Heart left ventricle (tissue), 13 donors: ENCODE results near the gene RALGAPA1.

Experiments used
- CTCF ChIP-seq, 12 donors: fragments of 200-600 bp; sonication (generic) in 4 of 12; IDR thresholded peaks; one replicate each; pipeline versions ENCODE4 v1.5.0 to v1.8.0; 2018 to 2022; ENCODE audit warnings: antibody characterized with exemption in 12 of 12, mild to moderate bottlenecking in 5 of 12
- POLR2A ChIP-seq, 2 donors: fragments of 450-650 bp; IDR thresholded peaks; one replicate each; pipeline ENCODE4 v1.6.1; 2017; ENCODE audit warnings: antibody characterized with exemption in 2 of 2, mild to moderate bottlenecking in 2 of 2, moderate library complexity in 2 of 2
- donor health status: ischemic (EF 13 %, LVEDD 7.1; RV severe dilation, severe dysfunction).
- donor health status: DM: no; HTN: yes; CAD: no.
- donor health status: DM: no; HTN: no; CAD: no.
- donor health status: ischemic (EF 25% LVEDD 6.9; RV normal size, moderate dysfunction).
- donor health status: ischemic (EF 25% LVEDD 5.7; RV mildly dilated, moderate dysfunction).
- donor health status: ischemic (EF 35%, LVEDD 5.7; RV mildly dilated, moderate dysfunction).
- donor health status: nonischemic (EF 11% LVEDD 7.7; RV severe dilation, severe dysfunction).
- donor health status: DM: yes; HTN: yes; CAD: no.
- donor health status: PGD.
- donor health status: ischemic (EF 29% LVEDD 5.4; RV normal size, mild dysfunction).
- donor health status: nonischemic (EF 23%, LVEDD 6.1; RV moderate dilation, normal function).

- TF ChIP-seq CTCF (IDR thresholded peaks at IDR 0.05) (no peak), POLR2A (IDR thresholded peaks at IDR 0.05) (no peak)
These were observed 232.2 kb downstream of the RALGAPA1 start for GRCh38 chr14:35576856-35577255.
